ENCODE results near the gene OXLD1.
"Not testable (repeated sequence)": the region's sequence is repeated elsewhere in the genome, so short reads cannot be mapped to it uniquely, and the experiment has no call there.

OXLD1 gene

DNA sequence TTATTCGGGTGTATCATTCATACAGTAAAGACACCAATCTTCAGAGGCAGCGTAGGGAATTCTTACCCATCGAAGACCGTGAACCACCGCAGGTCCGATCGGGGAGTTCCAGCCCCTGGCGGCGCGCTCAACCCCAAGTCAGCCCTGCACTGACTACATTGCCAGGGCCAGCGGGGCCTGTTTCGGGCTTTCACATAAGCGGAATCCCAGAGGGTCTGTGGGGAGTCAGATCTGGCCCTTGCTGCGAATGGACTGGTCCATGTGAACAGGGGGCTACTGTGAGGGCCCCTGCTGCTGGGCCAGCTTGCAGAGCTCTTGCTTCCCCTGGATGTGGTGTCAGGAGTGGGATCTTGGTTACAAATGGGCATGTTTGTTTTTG lies 17.7 kb downstream of the OXLD1 start:
- no peak for DNase-seq

DNA sequence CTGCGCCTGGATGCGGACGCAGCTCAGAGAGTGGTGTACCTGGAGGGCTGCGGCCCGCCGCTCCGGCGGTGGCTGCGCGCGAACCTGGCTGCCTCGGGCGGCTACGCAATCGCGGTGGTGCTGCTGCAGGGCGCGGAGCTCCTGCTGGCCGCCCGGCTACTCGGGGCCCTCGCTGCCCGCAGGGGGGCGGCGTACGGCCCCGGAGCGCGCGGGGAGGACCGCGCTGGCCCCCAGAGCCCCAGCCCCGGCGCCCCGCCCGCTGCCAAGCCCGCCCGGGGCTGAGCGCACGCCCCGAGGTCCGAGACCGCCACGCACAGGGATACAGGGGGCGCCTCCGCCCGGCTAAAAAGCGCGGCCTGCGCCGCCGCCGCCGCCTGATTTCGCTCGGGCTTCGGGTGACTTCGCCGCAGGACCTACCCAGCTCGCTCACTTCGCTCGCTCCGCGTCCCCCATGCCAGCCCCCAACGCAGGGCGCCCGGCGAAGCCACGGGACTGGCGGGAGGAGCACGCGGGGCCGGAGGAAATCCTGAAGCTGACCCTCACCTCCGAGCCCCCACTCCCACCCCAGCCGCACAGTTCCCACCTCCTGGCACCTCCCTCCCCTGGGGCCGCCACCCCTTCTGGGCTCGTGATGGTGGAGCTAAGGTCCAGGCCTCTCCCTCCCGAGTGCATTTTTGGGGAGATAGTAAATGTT lies 18.2 kb downstream of the OXLD1 start:
- no peak for DNase-seq

DNA sequence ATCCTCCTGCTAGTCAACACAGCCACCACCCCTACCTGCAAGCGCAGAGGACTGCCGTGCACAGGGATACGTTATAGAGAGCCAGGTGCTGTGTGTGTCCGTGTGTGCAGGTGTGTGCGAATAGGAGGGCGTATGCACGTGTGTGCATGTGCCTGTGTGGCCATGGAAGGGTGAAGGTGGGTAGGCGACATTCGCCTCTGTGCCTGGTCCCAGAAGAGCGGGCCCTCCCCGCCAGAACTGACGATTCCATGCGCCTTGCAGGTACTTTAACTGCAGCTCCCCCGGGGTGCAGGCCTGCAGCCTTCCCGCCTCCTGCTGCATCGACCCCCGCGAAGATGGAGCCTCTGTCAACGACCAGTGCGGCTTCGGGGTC lies 18.8 kb downstream of the OXLD1 start:
- DNase-seq = no peak

DNA sequence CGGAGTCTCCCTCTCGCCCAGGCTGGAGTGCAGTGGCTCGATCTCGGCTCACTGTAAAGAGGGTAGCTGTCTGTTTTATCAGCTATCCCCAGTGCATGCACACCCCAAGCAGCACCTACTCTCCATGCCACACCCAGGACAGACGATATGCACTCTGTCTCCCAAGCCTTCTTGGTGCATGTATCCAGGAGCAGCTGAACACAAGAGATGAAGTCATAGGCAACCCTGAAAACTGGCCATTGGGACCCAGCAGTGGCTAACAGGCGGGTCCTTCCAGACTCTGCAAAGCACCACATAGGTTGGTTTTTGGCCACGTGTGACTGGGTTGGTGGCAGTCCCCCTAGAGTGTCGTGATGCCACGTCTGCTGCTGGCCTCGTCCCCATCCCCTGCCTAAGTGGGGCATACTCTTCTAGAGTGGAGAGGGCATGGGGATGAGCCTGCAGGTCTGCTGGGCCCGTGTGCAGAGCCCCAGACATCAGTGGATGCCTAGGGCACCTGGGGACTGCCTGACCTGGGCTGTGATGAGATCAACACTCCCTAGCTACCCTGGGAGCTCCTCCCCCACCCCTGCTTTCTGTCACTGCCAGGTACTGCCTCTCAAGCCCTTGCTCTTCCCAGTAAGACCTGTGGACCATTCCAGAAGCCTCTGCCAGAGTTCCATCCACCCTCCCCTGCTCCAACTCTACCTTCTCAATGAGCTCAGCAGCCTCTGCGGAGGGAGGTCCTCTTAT lies 19.4 kb downstream of the OXLD1 start:
- no peak for DNase-seq

DNA sequence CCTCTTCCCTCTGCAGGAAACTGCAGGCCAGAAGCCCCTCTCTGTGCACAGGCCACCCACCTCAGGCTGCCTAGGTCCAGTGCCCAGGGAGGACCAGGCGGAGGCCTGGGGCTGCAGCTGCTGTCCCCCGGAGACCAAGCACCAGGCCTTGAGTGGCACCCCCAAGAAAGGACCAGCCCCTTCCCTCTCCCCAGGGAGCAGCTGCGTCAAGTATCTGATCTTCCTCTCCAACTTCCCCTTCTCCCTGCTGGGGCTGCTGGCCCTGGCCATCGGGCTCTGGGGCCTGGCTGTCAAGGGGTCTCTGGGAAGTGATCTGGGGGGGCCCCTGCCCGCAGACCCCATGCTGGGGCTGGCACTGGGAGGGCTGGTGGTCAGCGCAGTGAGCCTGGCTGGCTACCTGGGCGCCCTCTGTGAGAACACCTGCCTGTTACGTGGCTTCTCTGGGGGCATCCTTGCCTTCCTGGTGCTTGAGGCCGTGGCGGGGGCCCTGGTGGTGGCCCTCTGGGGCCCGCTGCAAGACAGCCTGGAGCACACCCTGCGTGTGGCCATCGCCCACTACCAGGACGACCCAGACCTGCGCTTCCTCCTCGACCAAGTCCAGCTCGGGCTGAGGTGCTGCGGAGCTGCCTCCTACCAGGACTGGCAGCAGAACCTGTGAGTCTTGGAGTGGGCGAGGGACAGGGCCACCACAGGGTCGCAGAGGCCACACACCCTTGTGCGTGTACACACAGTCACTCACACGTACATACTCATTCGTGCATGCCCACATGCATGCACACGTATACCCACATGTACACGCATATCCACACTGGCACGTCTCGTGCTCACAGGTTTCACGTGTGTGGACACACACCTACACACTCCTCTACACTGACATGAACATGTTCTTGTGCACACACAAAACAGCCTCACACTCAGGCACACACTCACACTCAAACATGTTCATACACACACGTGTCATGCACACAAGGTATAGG lies 21.1 kb downstream of the OXLD1 start:
- no peak for DNase-seq

DNA sequence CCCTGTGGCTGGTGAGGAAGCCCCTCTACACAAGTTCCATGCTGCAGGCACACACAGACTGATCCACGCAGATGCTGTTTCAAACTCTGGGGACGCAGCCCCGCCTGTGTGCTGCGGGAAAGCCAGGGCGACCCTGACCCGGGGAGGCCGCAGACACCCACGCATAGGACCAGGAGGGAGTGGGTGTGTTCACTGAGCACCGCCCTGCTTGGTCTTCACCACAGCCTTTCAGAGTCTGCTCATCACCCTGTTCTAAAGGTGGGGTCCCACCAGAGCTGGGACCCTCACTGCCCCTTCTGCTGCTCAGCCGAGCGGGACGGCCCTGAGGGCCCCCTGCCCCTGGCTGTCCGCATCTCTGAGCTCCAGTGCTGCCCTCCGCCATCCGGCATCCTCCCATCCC lies 21.9 kb downstream of the OXLD1 start:
- no peak for DNase-seq

DNA sequence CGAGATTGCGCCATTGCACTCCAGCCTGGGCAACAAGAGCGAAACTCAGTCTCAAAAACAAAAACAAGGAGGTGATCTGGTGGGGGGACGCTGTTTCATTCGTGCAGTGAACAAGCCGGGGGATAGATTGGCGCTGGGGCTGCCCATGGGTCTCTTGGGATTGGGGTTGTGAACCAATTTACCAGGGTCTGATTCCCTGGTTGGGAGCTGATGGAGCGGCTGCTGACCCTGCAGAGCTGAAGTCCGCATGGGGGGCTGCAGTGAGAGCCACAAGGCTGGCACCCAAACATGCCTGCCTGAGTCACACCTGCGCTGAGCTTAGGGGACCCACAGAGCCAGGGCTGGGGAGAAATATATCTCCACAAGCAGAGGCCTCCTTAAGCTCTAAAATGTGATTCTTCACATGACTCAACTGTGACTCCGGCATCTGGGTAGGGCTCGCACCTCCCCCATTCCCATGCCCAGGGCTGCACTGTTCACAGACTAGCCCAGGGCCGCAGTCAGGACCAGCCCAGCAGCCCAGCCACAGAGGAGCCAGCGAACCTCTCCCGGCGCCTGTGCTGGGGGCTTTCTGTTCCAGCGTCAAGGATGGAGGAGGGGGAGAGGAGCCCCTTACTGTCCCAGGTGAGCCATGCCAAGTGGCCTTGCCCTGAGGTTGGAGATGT lies 24.4 kb downstream of the OXLD1 start:
- no peak for DNase-seq

DNA sequence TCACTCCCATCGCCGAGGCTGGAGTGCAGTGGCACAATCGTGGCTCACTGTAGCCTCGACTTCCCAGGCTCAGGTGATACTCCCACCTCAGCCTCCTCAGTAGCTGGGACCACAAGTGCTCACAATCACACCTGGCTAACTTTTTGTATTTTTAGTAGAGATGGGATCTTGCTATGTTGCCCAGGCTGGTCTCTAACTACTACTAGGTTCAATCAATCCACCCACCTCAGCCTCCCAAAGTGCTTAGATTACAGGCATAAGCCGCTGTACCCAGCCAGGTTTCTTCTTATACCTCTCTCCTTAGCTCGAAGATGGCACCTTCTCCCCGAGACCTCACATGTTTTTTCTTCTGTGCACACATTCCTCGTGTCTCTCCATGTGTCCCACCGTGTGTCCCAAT lies 26.4 kb downstream of the OXLD1 start:
- DNase-seq = no peak

DNA sequence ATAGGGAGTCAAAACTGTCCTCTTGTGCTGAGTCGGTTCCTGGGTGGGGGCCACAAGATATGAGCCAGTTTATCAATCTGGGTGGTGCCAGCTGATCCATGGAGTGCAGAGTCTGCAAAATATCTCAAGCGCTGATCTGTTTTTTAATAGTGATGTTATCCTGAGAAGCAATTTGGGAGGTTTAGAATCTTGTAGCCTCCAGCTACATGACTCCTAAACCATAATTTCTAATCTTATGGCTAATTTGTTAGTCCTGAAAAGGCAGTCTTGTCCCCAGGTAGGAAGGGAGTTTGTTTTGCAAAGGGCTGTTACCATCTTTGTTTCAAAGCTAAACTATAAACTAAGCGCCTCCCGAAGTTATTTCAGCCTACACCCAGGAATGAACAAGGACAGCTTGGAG lies 27.7 kb downstream of the OXLD1 start:
- no peak for DNase-seq

DNA sequence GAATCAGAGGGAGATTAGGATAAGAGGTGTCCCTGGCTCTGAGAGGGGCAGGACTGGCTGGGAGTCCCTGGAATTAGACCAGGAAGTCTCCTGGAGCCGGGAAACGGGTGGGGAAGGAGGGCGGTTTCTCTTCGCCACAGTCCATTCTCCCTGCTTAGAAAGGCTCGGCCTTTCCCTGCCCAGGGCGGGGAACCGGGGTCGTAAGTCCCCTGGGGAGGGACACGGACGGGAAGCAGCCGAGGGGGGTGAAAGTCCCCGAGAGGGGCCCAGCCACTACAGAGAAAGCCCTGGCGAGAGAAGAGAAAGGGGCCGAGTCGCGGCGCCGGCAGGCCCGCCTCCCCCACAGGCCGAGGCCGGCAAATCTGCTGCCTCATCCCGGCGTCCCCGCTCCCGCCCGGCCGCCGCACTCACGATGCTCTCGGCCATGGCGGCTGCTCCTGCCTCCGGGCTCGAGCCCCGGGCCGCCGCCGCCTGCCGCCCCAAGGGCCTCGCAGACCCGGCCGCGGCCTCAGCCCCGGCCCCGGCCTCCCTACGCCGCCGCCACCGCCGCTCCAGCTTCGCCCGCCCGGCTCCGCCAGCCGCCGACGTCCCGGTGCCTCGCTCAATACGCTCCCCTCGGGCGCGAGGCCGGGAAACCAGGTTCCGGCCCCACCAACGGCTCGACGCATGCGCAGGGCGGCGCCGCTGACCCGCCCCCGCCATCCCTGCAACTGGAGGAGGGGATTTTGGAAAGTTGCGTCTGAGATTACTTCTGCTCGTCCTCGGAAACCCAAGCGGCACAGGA lies 29.7 kb downstream of the OXLD1 start, which contains the start of the genes NPLOC4 and TSPAN10:
Gene NPLOC4, minus strand, starts transcription at position 608 of the 784 bp plus-strand sequence. Its CDS starts 182 bp downstream, at position 426.
Gene TSPAN10, plus strand, starts transcription at position 692 of the 784 bp plus-strand sequence. CDS start 5,217 bp downstream, outside the sequence.
- DNase-seq = no peak

DNA sequence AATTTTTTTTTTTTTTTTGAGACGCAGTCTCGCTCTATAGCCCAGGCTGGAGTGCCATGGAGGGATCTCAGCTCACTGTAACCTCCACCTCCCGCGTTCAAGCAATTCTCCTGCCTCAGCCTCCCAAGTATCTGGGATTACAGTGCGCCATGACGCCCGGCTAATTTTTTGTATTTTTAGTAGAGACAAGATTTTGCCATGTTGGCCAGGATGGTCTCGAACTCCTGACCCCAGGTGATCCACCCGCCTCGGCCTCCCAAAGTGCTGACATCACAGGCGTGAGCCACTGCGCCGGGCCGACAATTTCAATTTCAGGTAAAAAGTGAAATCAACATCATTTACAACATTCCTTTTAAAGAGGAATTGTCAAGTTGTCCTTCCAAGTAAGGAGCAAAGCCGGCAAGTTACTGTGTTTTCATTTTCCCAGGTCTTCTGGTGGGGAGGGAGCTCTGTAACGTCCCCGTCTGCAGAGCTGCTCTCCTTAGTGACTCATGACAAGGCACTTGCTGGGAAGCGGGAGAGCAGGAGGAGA lies 30.4 kb downstream of the OXLD1 start:
- DNase-seq = no peak

DNA sequence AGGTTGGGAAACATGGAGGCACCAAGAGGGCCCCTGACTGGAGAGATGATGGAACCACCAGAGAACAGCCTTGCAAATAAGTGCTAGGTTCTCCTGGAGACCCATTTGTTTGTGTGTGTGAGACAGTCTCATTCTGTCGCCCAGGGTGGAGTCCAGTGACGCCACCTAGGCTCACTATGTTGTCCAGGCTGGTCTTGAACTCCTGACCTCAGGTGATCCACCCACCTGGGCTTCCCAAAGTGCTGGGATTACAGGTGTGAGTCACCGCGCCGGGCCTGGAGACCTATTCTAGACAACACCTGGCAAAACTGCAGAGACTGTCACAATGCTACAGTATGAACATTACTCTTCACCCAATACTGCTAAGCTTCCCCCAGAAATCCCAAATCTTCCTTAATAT lies 31.0 kb downstream of the OXLD1 start:
- no peak for DNase-seq

DNA sequence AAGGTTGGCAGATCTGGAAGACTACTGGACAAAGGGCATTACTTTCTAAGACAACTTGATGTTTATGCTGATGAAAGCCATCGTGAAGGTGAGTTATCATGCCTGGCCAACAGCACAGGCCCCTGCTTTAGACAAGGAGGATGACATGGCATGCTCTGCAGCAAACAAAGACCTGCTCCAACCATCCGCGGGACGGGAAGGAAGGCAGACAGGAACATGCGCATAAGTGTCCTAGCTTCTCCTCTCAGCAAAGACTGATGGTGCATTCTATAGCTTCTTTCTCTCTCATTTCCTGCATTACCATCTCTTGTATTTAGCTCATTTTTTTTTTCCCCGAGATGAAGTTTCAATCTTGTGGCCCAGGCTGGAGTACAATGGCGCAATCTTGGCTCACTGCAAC lies 34.9 kb downstream of the OXLD1 start:
- DNase-seq = no peak

DNA sequence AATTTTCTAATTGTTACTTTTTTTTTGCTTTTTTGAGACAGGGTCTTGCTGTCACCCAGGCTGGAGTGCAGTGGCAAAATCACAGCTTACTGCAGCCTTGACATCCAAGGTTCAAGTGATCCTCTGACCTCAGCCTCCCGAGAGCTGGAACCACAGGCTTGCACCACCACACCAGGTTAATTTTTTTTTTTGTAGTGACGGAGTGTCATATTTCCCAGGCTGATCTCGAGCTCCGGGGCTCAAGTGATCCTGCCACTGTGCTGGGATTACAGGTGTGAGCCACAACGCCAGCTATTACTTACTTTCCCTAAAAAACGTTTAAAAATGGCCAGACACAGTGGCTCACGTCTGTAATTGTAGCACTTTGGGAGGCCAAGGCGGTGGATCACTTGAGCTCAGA lies 36.1 kb downstream of the OXLD1 start:
- no peak for DNase-seq

DNA sequence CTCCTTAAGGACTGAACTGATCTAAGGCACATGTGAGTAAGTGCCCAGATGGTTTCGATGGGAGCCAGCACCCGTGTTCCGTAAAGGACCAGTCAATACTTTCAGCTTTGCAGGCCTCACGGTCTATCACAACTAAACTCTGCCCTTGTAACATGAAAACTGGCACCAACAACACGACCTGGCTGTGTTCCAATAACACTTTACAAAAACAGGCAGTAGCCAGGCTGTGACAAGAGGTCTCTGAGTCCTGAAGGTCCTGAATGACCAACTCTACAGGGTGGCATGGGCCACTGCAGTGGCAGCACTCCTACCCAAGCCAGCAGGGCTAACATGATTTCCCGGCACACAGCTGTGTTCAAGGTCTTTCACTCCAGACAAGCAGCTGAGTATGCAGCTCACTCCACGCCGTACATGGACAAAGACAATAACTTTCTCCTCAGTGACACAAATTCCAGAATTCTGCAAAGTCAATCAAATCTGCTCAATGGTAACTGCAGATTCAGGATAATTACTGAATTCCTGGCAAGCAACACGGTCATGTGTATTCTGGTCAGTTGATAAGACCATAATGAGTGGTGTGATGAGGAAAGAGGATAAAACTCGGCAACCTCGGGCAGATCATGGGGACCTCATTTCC lies 44.8 kb downstream of the OXLD1 start:
- no peak for DNase-seq

DNA sequence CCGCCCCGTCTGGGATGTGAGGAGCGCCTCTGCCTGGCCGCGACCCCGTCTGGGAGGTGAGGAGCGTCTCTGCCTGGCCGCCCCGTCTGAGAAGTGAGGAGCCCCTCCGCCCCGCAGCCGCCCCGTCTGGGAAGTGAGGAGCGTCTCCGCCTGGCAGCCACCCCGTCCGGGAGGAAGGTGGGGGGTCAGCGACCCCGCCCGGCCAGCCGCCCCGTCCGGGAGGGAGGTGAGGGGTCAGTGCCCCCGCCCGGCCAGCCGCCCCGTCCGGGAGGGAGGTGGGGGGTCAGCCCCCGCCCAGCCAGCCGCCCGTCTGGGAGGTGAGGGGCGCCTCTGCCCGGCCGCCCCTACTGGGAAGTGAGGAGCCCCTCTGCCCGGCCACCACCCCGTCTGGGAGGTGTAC lies 48.1 kb downstream of the OXLD1 start:
- DNase-seq = not testable (repeated sequence)

DNA sequence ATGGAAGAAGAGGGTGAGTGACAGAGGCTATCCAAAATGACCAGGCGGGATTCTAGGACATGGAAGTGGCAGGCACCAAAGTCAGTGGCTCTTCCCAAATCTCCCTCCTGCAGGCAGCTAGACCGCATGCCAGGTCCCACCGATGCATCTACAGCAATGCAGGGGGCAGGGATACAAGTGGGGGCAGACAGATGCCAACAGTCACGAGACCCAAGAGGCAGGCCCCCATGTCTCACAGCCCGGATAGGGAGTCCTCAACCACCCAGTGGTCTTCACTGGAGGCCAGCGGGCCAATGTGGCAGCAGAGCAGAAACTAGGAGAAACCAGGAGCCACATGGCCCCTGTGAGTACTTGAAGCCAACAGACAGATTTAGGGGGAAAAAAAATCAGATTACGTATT lies 49.5 kb downstream of the OXLD1 start:
- DNase-seq = no peak

DNA sequence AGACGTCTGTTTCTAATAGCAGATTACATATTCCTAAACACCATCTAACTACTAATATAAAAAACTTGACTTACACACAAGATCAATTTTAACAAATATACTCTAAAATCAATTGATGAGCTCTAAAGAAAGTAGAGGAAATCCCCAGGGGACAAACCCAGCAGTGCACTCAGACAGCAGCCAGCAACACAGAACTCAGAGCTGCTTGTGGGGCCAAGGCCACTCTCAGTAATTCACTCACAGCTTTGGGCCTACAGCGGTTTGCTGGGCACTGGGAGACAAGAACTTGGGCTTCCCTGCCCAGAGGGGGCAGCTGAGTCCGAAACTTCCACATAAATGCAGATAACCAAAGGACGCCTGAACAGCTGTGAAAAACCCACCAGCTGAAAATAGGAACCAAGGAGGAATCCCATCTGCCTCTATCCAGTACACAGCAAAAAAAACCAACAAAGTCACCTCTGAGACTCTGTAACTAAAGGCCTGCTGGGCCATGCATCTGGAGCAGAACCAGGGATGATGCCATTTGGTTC lies 50.9 kb downstream of the OXLD1 start:
- DNase-seq = no peak
